ENCODE data around the gene CFAP45.
A peak's percentile ranks its signal among the peaks of the same experiment; 100 is the strongest.

Gene CFAP45

DNA sequence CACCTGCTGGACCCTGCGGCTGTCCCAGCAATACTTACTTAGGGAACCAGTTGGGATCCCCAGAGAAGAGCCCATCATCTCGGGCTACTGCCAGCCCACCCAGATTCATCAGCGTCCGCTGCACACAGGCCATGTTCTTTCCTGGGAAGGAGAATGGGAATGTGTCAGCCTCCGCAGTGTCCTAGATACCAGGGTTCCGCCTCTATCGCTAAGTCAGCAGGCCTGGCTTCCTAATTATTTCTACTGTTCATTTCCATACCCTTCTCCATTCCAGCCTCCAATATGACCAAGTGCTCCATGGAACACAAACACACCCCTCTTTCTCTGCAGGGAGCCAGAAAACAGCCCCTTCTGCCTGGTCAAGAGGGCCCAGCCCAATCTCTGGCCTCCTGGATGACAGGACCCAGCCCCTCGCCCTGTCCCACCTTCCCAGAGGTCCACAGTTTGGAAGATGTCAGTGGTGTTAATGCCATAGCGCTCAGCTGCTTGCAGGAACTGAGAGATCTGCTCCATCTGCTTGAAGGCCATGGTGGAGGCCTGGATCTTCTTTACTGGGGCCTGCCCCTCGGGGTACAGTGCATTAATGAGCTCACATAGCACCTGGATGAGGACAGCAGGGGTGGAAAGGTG, 19.4 kb upstream of the CFAP45 start:
- TF ChIP-seq, protein P1, sequence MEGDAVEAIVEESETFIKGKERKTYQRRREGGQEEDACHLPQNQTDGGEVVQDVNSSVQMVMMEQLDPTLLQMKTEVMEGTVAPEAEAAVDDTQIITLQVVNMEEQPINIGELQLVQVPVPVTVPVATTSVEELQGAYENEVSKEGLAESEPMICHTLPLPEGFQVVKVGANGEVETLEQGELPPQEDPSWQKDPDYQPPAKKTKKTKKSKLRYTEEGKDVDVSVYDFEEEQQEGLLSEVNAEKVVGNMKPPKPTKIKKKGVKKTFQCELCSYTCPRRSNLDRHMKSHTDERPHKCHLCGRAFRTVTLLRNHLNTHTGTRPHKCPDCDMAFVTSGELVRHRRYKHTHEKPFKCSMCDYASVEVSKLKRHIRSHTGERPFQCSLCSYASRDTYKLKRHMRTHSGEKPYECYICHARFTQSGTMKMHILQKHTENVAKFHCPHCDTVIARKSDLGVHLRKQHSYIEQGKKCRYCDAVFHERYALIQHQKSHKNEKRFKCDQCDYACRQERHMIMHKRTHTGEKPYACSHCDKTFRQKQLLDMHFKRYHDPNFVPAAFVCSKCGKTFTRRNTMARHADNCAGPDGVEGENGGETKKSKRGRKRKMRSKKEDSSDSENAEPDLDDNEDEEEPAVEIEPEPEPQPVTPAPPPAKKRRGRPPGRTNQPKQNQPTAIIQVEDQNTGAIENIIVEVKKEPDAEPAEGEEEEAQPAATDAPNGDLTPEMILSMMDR (IDR thresholded peaks at IDR 0.05), result no peak
- Histone ChIP-seq H3K27me3 (no peaks in the 10 kb centered on the region), H3K36me3 (peaks cover 69% of the 10 kb centered on the region), H3K4me3 (ENCODE audit: low read depth in 1 of 2, low read length in 1 of 2) (no peak overlapping the region), H3K27ac (peak overlapping the region; percentile 97), H3K9me3 (no peaks in the 10 kb centered on the region), H3K4me1 (ENCODE audit: control insufficient read depth in 1 of 2, insufficient read depth in 1 of 2, low read depth in 1 of 2, low read length in 1 of 2) (peaks cover 46 to 55% of the 10 kb centered on the region in 2 experiments)

DNA sequence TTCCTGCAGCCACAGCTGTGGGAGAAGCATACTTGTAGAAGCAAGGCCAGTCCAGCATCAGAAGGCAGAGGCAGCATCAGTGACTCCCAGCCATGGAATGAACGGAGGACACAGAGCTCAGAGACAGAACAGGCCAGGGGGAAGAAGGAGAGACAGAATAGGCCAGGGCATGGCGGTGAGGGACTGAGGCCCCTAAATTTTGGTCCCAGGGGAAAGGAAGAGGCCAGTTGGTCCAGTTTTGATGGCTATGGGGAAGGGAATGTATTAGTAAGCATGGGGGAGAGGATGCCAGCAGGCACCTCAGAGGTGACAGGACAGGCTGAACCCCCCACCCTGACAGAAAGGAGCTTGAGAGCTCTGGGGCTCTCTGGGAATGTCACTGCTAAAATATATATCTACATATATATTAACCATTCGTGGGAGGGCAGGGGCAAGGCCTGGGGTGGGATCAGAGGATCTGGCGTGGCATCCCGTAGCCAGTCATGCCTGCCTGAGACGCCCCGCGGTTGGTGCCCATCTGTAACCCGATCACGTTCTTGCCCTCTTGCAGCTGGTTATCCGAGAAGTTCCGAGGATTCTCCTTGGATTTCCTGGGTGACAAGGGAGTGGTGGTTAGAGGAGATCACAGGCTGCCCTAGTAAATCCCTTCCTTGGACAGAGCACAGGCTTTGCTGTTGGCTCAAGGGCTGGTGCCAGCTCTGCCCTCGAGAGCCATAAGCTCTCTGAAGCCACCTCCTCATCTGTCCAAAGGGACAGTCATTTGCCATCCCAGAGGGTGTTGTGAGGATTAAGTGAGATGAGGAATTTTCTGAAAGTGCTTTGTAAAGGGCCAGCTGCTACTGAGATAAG, 18.6 kb upstream of the CFAP45 start:
- H3K27me3 ChIP-seq, result no peaks in the 10 kb centered on the region
- peak overlapping the region; percentile 97 for H3K27ac ChIP-seq
- TF ChIP-seq, protein P1 (IDR thresholded peaks at IDR 0.05), result no peak
- no peak overlapping the region for H3K4me3 ChIP-seq (ENCODE audit: low read depth in 1 of 2, low read length in 1 of 2)
- no peaks in the 10 kb centered on the region for H3K9me3 ChIP-seq
- peaks cover 40 to 61% of the 10 kb centered on the region in 2 experiments for H3K4me1 ChIP-seq (ENCODE audit: control insufficient read depth in 1 of 2, insufficient read depth in 1 of 2, low read depth in 1 of 2, low read length in 1 of 2)
- H3K36me3 ChIP-seq, result peaks cover 77% of the 10 kb centered on the region

DNA sequence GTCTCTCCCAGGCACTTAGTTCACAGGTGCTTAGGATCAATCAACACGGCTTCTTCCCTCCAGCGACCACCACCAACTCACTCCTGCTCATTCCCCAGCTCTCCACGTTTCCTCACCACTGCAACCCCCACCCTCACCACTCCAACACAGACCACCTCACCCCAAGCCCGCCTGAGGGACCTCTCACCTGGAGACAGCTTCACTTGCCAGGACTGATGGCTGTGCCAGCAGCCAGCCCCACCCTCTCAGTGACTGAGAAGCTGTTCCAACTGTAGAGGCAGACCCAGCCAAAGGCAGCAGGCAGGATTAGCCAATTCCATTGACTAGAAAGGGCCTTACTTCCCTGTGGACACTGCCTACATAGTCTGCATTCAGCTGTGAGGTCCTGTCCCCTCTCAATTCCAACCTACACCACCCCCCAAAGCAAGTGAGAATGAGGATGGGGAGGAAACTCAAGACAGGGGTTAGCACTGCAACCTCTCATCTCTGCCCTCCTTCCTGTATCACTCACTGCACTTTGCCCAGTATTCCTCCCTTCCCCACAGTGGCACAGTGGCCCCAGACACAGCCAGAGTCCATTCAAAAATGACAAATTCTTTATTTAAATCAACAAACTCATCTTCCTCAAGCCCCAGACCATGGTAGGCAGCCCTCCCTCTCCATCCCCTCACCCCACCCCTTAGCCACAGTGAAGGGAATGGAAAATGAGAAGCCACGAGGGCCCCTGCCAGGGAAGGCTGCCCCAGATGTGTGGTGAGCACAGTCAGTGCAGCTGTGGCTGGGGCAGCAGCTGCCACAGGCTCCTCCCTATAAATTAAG, 17.8 kb upstream of the CFAP45 start:
- Histone ChIP-seq H3K36me3 (peaks cover 75% of the 10 kb centered on the region), H3K9me3 (no peaks in the 10 kb centered on the region), H3K27me3 (no peaks in the 10 kb centered on the region), H3K4me1 (ENCODE audit: control insufficient read depth in 1 of 2, insufficient read depth in 1 of 2, low read depth in 1 of 2, low read length in 1 of 2) (peaks cover 33 to 59% of the 10 kb centered on the region in 2 experiments), H3K27ac (peak overlapping the region; percentile 97), H3K4me3 (ENCODE audit: low read depth in 1 of 2, low read length in 1 of 2) (no peak overlapping the region)
- TF ChIP-seq, protein P1 (IDR thresholded peaks at IDR 0.05), result no peak

DNA sequence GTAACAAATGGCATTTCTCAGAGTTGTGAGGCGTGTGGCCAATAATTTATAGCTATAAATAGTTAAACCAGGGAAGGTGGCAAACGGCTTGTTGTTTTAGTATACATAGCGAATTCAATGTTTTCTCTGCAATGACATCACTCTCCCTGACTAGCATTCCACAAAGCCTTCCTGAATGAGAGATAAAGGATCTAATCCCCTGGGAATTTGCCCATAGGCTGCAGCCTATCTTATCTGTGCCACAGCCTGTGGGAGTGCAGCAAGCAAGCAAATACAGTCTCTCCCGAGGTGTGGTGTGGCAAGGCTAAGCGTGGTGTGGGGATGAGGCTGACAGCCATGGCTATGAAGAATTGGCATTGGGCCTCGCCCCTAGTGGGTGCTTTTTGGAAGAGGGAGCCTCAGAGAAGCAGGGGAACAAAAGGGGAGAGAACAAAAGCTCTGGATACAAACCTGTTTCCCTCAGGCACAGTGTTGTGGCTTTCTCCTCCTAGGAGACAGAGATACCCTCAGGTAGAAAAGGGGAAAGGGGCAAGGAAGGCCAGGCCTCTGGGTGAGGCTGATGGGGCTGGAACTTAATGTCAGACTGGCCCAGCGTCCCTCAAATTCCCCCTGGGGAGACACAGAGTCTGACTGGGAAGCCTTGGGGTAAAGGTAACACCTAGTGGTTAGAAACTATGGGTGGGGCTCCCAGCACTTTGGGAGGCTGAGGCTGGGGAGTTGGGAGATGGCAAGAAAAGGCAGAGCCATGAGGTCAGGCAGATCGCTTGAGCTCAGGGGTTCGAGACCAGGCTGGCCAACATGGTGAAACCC, 16.5 kb upstream of the CFAP45 start:
- peaks cover 73% of the 10 kb centered on the region for H3K36me3 ChIP-seq
- H3K9me3 ChIP-seq, result no peaks in the 10 kb centered on the region
- TF ChIP-seq, protein P1 (IDR thresholded peaks at IDR 0.05), result no peak

More for the DNA sequence above, 16.5 kb upstream of the CFAP45 start:
- Histone ChIP-seq H3K27ac (peak overlapping the region; percentile 65), H3K27me3 (no peaks in the 10 kb centered on the region), H3K4me3 (ENCODE audit: low read depth in 1 of 2, low read length in 1 of 2) (no peak overlapping the region), H3K4me1 (ENCODE audit: control insufficient read depth in 1 of 2, insufficient read depth in 1 of 2, low read depth in 1 of 2, low read length in 1 of 2) (peaks cover 33 to 59% of the 10 kb centered on the region in 2 experiments)
